HepG2 (cell line): ENCODE data around the gene ALDH3A2. TPM values are rescaled to one million over a fixed set of nuclear protein-coding genes. Genes with fewer than 3 reads are reported as not detected.

Experiments used
- CC2D1A ChIP-seq: sonication (generic); formaldehyde crosslinking; IDR thresholded peaks from 2 replicates; pipeline ENCODE4 v1.8.1; 2023; ENCODE audit warnings: mild to moderate bottlenecking, missing genetic modification reagents
- FIP1L1 ChIP-seq: fragments of 200-400 bp; formaldehyde crosslinking; IDR thresholded peaks from 2 replicates; pipeline ENCODE4 v1.6.1; 2018; ENCODE audit warnings: low read depth, mild to moderate bottlenecking, low read length, moderate library complexity, borderline replicate concordance; ENCODE audit not compliant: insufficient read depth
- FOXC1 ChIP-seq: sonication (generic); formaldehyde crosslinking; IDR thresholded peaks from 2 replicates; pipeline ENCODE4 v1.8.0; 2022; ENCODE audit warnings: mild to moderate bottlenecking, missing genetic modification reagents, borderline replicate concordance
- FOXM1 ChIP-seq: sonication (generic); formaldehyde crosslinking; IDR thresholded peaks from 2 replicates; pipeline ENCODE4 v1.5.0; 2020; ENCODE audit warnings: missing genetic modification reagents
- HNRNPUL1 ChIP-seq: fragments of 200-400 bp; formaldehyde crosslinking; IDR thresholded peaks from 2 replicates; pipeline ENCODE4 v1.6.1; 2017; ENCODE audit warnings: low read depth, mild to moderate bottlenecking, low read length, moderate library complexity
- KLF6 ChIP-seq: IDR thresholded peaks from 2 replicates; pipeline ENCODE4 v1.8.0; 2016; ENCODE audit warnings: missing biosample characterization, missing genetic modification reagents
- KMT2A ChIP-seq: sonication (generic); formaldehyde crosslinking; IDR thresholded peaks from 2 replicates; pipeline ENCODE4 v1.4.0; 2020; ENCODE audit warnings: missing genetic modification reagents
- MED1 ChIP-seq: sonication (generic); formaldehyde crosslinking; IDR thresholded peaks from 2 replicates; pipeline ENCODE4 v1.4.0; 2020; ENCODE audit warnings: missing genetic modification reagents
- NAIF1 ChIP-seq: sonication (generic); formaldehyde crosslinking; IDR thresholded peaks from 2 replicates; pipeline ENCODE4 v1.5.0; 2020; ENCODE audit warnings: mild to moderate bottlenecking, missing genetic modification reagents, borderline replicate concordance
- NFKB2 ChIP-seq: sonication (generic); formaldehyde crosslinking; IDR thresholded peaks from 2 replicates; pipeline ENCODE4 v1.4.0; 2020; ENCODE audit warnings: missing genetic modification reagents, borderline replicate concordance
- SCMH1 ChIP-seq: sonication (generic); formaldehyde crosslinking; IDR thresholded peaks from 2 replicates; pipeline ENCODE4 v1.9.0; 2021; ENCODE audit warnings: missing genetic modification reagents, mild to moderate bottlenecking, borderline replicate concordance
- SUZ12 ChIP-seq: fragments of 150-350 bp; IDR thresholded peaks from 2 replicates; pipeline ENCODE4 v1.6.1; 2014; ENCODE audit warnings: low read depth, low read length
- THAP11 ChIP-seq: IDR thresholded peaks from 2 replicates; pipeline ENCODE4 v1.6.1; 2016; ENCODE audit warnings: missing biosample characterization, missing genetic modification reagents
- YY1 ChIP-seq: IDR thresholded peaks from 2 replicates; pipeline ENCODE4 v1.6.1; 2011; ENCODE audit warnings: low read length, low read depth, moderate library complexity, mild to moderate bottlenecking; ENCODE audit not compliant: insufficient read depth, insufficient replicate concordance
- ZNF263 ChIP-seq: sonication (generic); formaldehyde crosslinking; IDR thresholded peaks from 2 replicates; pipeline ENCODE4 v1.4.0; 2020; ENCODE audit warnings: missing genetic modification reagents
- ZNF432 ChIP-seq: sonication (generic); formaldehyde crosslinking; IDR thresholded peaks from 2 replicates; pipeline ENCODE4 v1.5.0; 2020; ENCODE audit warnings: missing genetic modification reagents, mild to moderate bottlenecking, borderline replicate concordance
- ZNF720 ChIP-seq: sonication (generic); formaldehyde crosslinking; IDR thresholded peaks from 2 replicates; pipeline ENCODE4 v1.4.0; 2020; ENCODE audit warnings: missing genetic modification reagents
- ZNF746 ChIP-seq: sonication (generic); formaldehyde crosslinking; IDR thresholded peaks from 2 replicates; pipeline ENCODE4 v1.8.0; 2022; ENCODE audit warnings: mild to moderate bottlenecking, missing genetic modification reagents
- polyA plus RNA-seq, 8 experiments: library from polyadenylated mRNA; depleted of rRNA in 3 of 8; stranded (reverse) in 7 of 8; unstranded in 1 of 8; fragments of >200 nt; fragmentation: Illumina TruSeq in 4 of 8; extraction: Trizol in 4 of 8; gene quantifications; 2 replicates each; pipeline versions ENCODE4 v1.2.1 to v1.2.3, GENCODE V29; 2011 to 2016; ENCODE audit warnings: low read depth in 4 of 8, missing spikeins in 1 of 8, mixed read lengths in 1 of 8; ENCODE audit not compliant: insufficient read depth in 1 of 8
- total RNA-seq, 5 experiments: library from RNA; depleted of rRNA; stranded (reverse); fragments of >200 nt; fragmentation: Illumina TruSeq; extraction: Trizol; gene quantifications; 2 replicates each; pipeline ENCODE4 v1.2.3, GENCODE V29; 2016; ENCODE audit warnings: low read depth in 1 of 5
- TF ChIP-seq, protein P1 (sequence below): sonication (generic); formaldehyde crosslinking; IDR thresholded peaks from 2 replicates; pipeline ENCODE4 v1.4.0; 2020; ENCODE audit warnings: mild to moderate bottlenecking, missing genetic modification reagents
- TF ChIP-seq, protein P2 (sequence below): sonication (generic); formaldehyde crosslinking; IDR thresholded peaks from 2 replicates; pipeline ENCODE4 v1.4.0; 2020; ENCODE audit warnings: mild to moderate bottlenecking, missing genetic modification reagents, borderline replicate concordance
- TF ChIP-seq, protein P3 (sequence below): sonication (generic); formaldehyde crosslinking; IDR thresholded peaks from 2 replicates; pipeline ENCODE4 v1.4.0; 2020; ENCODE audit warnings: missing genetic modification reagents
- TF ChIP-seq, protein P4 (sequence below): sonication (generic); formaldehyde crosslinking; IDR thresholded peaks from 2 replicates; pipeline ENCODE4 v1.4.0; 2020; ENCODE audit warnings: mild to moderate bottlenecking, low read depth, missing genetic modification reagents

ALDH3A2 gene
- total and polyA plus RNA-seq, 2 of the 13 experiments (the other 11 are each of a cell fraction or from before 2014, with no cell fraction given): 80.8 to 180 TPM

DNA sequence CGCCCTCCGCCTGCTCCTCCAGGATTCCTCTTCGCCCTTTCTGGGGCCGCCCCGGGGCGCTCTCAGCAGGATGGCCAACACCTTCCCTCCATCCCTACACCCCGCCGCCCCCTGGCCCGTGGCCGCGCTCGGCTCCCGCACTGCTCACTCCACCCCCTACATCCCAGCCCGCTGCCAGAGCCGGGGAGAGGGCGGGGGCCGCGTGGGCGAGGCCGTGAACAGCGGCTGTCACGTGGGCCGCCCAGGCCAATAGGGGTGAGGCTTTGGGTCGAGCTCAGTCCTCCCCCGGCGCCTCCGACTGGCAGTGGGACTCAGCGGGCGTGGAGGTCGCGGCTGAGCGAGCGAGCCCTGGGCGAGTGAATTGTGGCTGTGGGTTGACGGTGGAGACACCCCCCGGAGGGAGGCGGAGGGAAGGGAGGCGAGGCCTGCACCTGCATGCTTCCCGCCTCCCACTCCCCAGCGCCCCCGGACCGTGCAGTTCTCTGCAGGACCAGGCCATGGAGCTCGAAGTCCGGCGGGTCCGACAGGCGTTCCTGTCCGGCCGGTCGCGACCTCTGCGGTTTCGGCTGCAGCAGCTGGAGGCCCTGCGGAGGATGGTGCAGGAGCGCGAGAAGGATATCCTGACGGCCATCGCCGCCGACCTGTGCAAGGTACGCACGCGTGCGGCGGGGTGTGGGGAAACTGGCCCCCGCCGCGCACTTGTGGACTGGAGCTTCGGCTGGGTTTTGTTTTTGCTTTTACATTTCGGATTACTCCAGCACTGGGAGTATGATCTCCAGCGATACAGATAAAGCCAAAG lies at the start of gene ALDH3A2 (continued):
- TF ChIP-seq FOXC1 (CRISPR knock-in tag) (peak; percentile 99), MED1 (peak; percentile 93), CC2D1A (CRISPR knock-in tag) (no peak), ZNF432 (peak; percentile 90; the same call in 1 of the 2 replicates), NAIF1 (peak; percentile 88; the same call in 1 of the 2 replicates), NFKB2 (CRISPR knock-in tag) (no peak), ZNF263 (peak; percentile 86), KMT2A (CRISPR knock-in tag) (peak; percentile 99; the same call in 1 of the 2 replicates), THAP11 (CRISPR knock-in tag) (peak; percentile 82; the same call in 1 of the 2 replicates), SCMH1 (CRISPR knock-in tag) (no peak), YY1 (peak; percentile 81), ZNF720 (no peak), ZNF746 (peak; percentile 95), SUZ12 (no peak), FIP1L1 (no peak), HNRNPUL1 (peak; percentile 76; the same call in 1 of the 2 replicates), KLF6 (CRISPR knock-in tag) (peak; percentile 98), FOXM1 (CRISPR knock-in tag) (peak; percentile 89; the same call in 1 of the 2 replicates)
- TF ChIP-seq, protein P1, sequence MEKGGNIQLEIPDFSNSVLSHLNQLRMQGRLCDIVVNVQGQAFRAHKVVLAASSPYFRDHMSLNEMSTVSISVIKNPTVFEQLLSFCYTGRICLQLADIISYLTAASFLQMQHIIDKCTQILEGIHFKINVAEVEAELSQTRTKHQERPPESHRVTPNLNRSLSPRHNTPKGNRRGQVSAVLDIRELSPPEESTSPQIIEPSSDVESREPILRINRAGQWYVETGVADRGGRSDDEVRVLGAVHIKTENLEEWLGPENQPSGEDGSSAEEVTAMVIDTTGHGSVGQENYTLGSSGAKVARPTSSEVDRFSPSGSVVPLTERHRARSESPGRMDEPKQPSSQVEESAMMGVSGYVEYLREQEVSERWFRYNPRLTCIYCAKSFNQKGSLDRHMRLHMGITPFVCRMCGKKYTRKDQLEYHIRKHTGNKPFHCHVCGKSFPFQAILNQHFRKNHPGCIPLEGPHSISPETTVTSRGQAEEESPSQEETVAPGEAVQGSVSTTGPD (CRISPR knock-in tag): peak; percentile 93
- TF ChIP-seq, protein P2, sequence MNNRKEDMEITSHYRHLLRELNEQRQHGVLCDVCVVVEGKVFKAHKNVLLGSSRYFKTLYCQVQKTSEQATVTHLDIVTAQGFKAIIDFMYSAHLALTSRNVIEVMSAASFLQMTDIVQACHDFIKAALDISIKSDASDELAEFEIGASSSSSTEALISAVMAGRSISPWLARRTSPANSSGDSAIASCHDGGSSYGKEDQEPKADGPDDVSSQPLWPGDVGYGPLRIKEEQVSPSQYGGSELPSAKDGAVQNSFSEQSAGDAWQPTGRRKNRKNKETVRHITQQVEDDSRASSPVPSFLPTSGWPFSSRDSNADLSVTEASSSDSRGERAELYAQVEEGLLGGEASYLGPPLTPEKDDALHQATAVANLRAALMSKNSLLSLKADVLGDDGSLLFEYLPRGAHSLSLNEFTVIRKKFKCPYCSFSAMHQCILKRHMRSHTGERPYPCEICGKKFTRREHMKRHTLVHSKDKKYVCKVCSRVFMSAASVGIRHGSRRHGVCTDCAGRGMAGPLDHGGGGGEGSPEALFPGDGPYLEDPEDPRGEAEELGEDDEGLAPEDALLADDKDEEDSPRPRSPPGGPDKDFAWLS: no peak
- TF ChIP-seq, protein P3, sequence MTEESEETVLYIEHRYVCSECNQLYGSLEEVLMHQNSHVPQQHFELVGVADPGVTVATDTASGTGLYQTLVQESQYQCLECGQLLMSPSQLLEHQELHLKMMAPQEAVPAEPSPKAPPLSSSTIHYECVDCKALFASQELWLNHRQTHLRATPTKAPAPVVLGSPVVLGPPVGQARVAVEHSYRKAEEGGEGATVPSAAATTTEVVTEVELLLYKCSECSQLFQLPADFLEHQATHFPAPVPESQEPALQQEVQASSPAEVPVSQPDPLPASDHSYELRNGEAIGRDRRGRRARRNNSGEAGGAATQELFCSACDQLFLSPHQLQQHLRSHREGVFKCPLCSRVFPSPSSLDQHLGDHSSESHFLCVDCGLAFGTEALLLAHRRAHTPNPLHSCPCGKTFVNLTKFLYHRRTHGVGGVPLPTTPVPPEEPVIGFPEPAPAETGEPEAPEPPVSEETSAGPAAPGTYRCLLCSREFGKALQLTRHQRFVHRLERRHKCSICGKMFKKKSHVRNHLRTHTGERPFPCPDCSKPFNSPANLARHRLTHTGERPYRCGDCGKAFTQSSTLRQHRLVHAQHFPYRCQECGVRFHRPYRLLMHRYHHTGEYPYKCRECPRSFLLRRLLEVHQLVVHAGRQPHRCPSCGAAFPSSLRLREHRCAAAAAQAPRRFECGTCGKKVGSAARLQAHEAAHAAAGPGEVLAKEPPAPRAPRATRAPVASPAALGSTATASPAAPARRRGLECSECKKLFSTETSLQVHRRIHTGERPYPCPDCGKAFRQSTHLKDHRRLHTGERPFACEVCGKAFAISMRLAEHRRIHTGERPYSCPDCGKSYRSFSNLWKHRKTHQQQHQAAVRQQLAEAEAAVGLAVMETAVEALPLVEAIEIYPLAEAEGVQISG: peak; percentile 92
- TF ChIP-seq, protein P4, sequence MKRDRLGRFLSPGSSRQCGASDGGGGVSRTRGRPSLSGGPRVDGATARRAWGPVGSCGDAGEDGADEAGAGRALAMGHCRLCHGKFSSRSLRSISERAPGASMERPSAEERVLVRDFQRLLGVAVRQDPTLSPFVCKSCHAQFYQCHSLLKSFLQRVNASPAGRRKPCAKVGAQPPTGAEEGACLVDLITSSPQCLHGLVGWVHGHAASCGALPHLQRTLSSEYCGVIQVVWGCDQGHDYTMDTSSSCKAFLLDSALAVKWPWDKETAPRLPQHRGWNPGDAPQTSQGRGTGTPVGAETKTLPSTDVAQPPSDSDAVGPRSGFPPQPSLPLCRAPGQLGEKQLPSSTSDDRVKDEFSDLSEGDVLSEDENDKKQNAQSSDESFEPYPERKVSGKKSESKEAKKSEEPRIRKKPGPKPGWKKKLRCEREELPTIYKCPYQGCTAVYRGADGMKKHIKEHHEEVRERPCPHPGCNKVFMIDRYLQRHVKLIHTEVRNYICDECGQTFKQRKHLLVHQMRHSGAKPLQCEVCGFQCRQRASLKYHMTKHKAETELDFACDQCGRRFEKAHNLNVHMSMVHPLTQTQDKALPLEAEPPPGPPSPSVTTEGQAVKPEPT (CRISPR knock-in tag): 0 out of 2 replicates have a peak, but pooled peaks have one; percentile 62
